Activated naive CD8-positive, alpha-beta T cell treated with anti-CD3 and anti-CD28 coated beads, Interleukin-2, amount 10 ng/mL, durations not matched to agents 7 days and 5 days (primary cell): ENCODE measurements around the gene RS1. TPM values are rescaled to one million over a fixed set of nuclear protein-coding genes. Genes with fewer than 3 reads are reported as not detected.

ENCODE experiments used
- ATAC-seq: fragments of 150-1000 bp; cut with Tn5 transposase; one replicate; pipeline ENCODE4 v1.10.0; 2021; ENCODE audit warnings: low read depth, moderate library complexity
- POLR2A ChIA-PET: fragments of 350-600 bp; sonication (Branson Sonifier 250); formaldehyde crosslinking; loops from one replicate; lab custom pipeline; 2021; ENCODE audit warnings: antibody characterized with exemption; lab: Charles Lee
- DNase-seq: peaks from one replicate; pipeline ENCODE4 v3.0.0; 2021
- H3K27ac Mint-ChIP-seq: one replicate; pipeline ENCODE4 v1.8.0; 2022; ENCODE audit warnings: mild to moderate bottlenecking, mixed read lengths
- H3K27me3 Mint-ChIP-seq: one replicate; pipeline ENCODE4 v1.8.0; 2022; ENCODE audit warnings: mild to moderate bottlenecking, moderate library complexity, mixed read lengths
- H3K36me3 Mint-ChIP-seq: one replicate; pipeline ENCODE4 v1.8.0; 2021; ENCODE audit warnings: mild to moderate bottlenecking, mixed read lengths
- H3K4me1 Mint-ChIP-seq: one replicate; pipeline ENCODE4 v1.8.0; 2021; ENCODE audit warnings: mixed read lengths
- H3K4me3 Mint-ChIP-seq: one replicate; pipeline ENCODE4 v1.8.0; 2022; ENCODE audit warnings: mild to moderate bottlenecking, moderate library complexity, mixed read lengths
- H3K9me3 Mint-ChIP-seq: one replicate; pipeline ENCODE4 v1.8.0; 2021; ENCODE audit warnings: mixed read lengths
- total RNA-seq, 2 experiments: library from RNA; stranded (reverse); gene quantifications; one replicate each; pipeline ENCODE4 v1.2.3, GENCODE V29; 2021

Gene RS1
- total RNA-seq, 2 experiments from 2014 or later: not detected

GRCh38 chrX:18613930-18614639 lies 57.8 kb downstream of the RS1 start:
- Mint-ChIP-seq H3K27me3 (no peaks in the 10 kb centered on the region), H3K4me3 (no peak overlapping the region), H3K9me3 (no peaks in the 10 kb centered on the region), H3K36me3 (no peaks in the 10 kb centered on the region), H3K4me1 (no peaks in the 10 kb centered on the region), H3K27ac (no peak overlapping the region)
- ATAC-seq (no peak), DNase-seq (no peak)
- POLR2A ChIA-PET: no interaction called here

DNA sequence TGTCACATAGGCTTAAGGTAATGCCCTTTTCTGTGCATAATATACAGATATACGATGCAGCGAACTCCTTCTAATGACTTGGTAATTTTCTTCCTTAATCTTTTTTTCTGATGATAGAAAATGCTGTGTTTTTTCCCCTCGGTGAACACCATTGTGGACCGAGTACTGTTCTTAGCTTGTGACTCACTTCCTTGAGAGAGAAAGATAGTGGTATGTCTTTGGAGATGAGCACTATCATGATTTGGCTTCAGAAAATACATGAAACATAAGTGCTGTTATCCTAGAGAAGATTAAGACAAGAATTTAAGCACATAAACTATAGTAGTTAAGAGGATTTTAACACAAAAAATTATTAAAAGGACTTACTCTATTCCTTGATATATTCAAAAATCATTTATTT lies 63.9 kb downstream of the RS1 start:
- DNase-seq: no peak
- no peaks in the 10 kb centered on the region for H3K27me3 Mint-ChIP-seq
- ATAC-seq: no peak
- POLR2A ChIA-PET: no interaction called here
- H3K36me3 Mint-ChIP-seq: no peaks in the 10 kb centered on the region
- H3K4me1 Mint-ChIP-seq: no peaks in the 10 kb centered on the region
- H3K9me3 Mint-ChIP-seq: no peaks in the 10 kb centered on the region
- H3K4me3 Mint-ChIP-seq: no peak overlapping the region
- no peak overlapping the region for H3K27ac Mint-ChIP-seq

GRCh38 chrX:18598413-18598812 lies 73.5 kb downstream of the RS1 start:
- no peak overlapping the region for H3K4me3 Mint-ChIP-seq
- H3K4me1 Mint-ChIP-seq: no peaks in the 10 kb centered on the region
- H3K9me3 Mint-ChIP-seq: no peaks in the 10 kb centered on the region
- POLR2A ChIA-PET: no interaction called here
- H3K27ac Mint-ChIP-seq: no peak overlapping the region
- no peaks in the 10 kb centered on the region for H3K36me3 Mint-ChIP-seq
- ATAC-seq: no peak
- no peak for DNase-seq
- H3K27me3 Mint-ChIP-seq: no peaks in the 10 kb centered on the region

GRCh38 chrX:18596096-18596495 lies 75.8 kb downstream of the RS1 start:
- H3K9me3 Mint-ChIP-seq: no peaks in the 10 kb centered on the region
- ATAC-seq: no peak
- H3K4me3 Mint-ChIP-seq: no peak overlapping the region
- POLR2A ChIA-PET: no interaction called here
- no peaks in the 10 kb centered on the region for H3K36me3 Mint-ChIP-seq
- no peak for DNase-seq
- H3K27me3 Mint-ChIP-seq: no peaks in the 10 kb centered on the region
- no peak overlapping the region for H3K27ac Mint-ChIP-seq
- no peaks in the 10 kb centered on the region for H3K4me1 Mint-ChIP-seq

DNA sequence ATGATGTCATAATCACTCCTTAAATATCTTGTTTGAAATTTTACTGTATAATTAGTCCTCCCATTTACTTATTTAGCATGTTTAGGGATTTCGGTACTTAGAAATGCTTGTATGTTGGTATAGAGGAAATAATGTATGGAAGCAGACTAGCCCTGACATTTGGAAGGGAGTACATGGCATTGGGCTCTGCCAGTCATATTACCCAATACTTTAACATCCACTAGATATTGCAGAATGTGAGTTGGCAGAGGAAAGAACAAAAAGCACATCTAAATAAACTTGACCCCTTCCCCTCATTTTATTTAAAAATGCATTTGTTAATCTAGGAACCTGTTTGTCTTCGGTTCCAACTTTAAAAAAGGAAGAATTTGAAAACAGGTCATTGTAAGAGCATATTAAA lies 77.8 kb downstream of the RS1 start:
- Mint-ChIP-seq H3K27ac (no peak overlapping the region), H3K36me3 (no peaks in the 10 kb centered on the region), H3K4me3 (no peak overlapping the region), H3K4me1 (no peaks in the 10 kb centered on the region), H3K27me3 (peaks cover 2% of the 10 kb centered on the region), H3K9me3 (no peaks in the 10 kb centered on the region)
- DNase-seq: no peak
- POLR2A ChIA-PET: no interaction called here
- ATAC-seq: no peak

DNA sequence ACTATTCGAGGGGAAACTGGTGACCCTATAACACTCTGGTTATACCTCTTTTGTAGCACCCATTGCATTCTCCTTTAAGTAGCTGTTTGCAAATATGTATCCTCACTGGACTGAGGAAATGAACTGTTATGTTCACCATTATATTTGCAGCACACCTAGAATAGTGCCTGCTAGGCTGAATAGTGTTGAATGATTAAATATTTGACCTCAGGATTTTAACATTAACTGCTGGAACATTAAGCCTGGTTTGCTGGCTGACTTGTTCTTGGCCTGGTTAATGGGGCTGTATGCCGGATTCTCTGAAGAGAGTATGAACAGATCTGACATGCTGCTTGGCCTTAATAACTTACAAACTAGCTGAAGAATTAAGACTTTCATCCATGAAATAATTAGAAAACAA lies 80.1 kb downstream of the RS1 start:
- Mint-ChIP-seq H3K9me3 (no peaks in the 10 kb centered on the region), H3K27me3 (peaks cover 2% of the 10 kb centered on the region), H3K4me3 (no peak overlapping the region), H3K4me1 (no peaks in the 10 kb centered on the region), H3K27ac (no peak overlapping the region), H3K36me3 (peaks cover 3% of the 10 kb centered on the region)
- POLR2A ChIA-PET: no interaction called here
- DNase-seq: no peak
- no peak for ATAC-seq

Other genes starting within 250 kb of the RS1 start
- 1 to 10 TPM; 2.2 TPM for gene CDKL5, start 246.5 kb downstream of the RS1 start, total RNA-seq
- not detected for gene PPEF1, start 35.5 kb upstream of the RS1 start, total RNA-seq